Myocyte (in vitro differentiated cells): ENCODE results near the gene CD151. TPM values are rescaled to one million over a fixed set of nuclear protein-coding genes. Genes with fewer than 3 reads are reported as not detected.

Experiments
- DNase-seq: peaks from one replicate; pipeline ENCODE4 v3.0.0-alpha.2; 2012; ENCODE audit warnings: low read depth
- total RNA-seq: library from RNA; depleted of rRNA; stranded (reverse); fragments of >200 nt; gene quantifications from 2 replicates; pipeline ENCODE4 v1.2.3, GENCODE V29; 2014

Gene CD151
- total RNA-seq, 1 donor from 2014 or later, result 900 TPM

DNA sequence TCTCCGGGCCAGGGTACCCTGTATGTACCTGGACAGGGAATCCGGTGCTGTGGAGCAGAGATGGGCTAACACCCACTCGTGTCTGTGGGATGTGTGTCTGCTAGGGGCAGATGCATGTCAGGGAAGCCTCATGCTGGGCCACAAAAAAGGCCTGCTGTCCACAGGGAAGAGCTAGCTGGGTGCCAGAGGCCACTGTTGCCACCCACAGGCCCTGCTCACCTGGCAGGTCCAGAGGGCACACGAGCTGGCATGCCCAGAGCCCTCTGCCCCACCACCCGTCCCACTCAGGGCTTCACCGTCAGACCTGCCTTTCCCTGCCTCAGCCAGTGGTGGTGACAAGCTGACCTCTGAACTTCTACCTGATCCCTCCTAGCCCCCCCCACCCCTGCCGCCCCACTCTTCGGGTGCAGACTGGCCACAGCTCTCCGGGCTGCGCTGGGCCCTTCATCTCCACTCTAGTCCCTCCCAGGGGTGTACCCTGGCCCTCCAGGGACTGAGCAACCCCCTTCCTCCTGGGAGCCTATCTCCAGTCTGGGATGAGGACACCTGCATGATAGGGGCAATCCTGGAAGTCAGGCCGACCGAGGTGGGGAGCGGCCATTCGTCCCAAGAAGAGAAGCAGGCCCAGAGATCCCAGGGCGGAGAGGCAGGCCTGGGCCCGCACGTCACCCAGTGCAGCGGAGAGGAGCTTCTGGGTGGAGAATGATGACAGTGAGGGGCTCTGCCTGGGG is 36.0 kb upstream of the CD151 start:
- no peak for DNase-seq

DNA sequence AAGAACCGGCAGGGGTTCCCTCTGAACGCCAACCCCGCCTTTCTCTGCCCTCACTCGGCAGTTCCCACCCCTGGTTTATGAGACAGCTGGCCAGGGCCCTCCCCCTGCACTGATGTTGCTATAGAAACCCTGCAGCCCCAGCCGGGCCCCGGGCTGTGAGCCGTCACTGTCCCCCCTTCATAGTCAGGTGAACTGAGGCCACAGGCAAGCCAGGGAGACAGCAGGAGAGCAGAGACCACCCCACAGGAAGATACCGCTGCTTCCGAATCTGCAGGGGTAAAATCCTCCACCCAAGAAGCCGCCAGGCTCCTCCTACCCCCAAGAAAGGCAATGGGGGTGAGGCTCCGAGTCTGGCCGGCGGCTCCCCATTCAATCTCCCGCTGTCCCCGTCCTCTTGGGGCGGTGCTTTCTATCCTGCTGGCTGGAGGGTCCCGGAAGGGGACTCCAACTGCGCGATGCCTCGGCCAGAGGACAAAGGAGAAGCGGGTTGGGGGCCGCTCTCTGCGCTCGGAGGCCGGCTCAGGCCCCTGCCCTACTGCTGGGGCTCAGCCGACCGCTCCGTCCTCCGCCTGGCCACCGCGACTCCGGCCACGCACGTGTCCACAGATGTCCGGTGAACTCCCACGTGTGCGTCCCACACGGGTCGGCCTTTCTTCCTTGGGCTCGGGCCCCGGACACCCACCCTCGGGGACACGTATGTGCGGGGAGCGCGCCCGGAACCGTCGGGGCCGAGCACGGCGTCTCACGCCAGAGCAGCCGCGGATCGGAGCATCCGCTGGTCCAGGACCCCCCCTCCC is 35.3 kb upstream of the CD151 start:
- DNase-seq, result peak; percentile 89

DNA sequence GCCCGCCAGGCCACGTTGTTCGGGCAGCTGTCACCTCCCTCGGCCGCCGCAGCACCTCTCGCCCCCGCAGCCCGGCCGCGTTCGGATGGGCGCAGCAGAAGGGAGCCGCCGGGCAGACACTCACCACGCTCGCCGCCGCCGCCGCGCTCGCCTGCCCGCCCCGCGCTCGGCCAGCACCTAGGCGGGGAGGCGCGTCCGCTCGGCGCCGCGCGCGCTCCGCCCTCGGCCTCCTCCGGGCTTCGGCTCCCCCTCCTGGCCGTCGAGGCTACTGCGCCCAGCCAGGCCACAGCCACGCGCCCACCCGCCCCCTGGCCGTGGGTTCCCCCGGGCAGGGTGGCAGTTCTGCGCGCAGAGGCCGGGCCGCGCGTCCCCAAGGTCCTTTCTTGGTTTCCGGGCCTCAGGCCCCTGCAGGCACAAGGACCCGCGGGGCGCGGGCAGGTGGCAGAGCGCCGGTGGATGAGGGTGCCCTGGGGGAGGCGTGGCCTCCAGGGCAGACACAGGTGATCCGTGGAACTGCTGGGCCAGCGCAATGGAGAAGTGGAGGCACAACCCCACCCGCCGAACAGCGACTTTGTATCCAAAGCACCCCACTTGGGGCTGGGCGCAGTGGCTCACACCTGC is 34.5 kb upstream of the CD151 start, which contains the start of gene SLC25A22:
Gene SLC25A22 (minus strand): TSS at position 189 of the 621 bp plus-strand sequence. CDS start 3,275 bp downstream, outside the sequence.
- DNase-seq, result peak; percentile 76

DNA sequence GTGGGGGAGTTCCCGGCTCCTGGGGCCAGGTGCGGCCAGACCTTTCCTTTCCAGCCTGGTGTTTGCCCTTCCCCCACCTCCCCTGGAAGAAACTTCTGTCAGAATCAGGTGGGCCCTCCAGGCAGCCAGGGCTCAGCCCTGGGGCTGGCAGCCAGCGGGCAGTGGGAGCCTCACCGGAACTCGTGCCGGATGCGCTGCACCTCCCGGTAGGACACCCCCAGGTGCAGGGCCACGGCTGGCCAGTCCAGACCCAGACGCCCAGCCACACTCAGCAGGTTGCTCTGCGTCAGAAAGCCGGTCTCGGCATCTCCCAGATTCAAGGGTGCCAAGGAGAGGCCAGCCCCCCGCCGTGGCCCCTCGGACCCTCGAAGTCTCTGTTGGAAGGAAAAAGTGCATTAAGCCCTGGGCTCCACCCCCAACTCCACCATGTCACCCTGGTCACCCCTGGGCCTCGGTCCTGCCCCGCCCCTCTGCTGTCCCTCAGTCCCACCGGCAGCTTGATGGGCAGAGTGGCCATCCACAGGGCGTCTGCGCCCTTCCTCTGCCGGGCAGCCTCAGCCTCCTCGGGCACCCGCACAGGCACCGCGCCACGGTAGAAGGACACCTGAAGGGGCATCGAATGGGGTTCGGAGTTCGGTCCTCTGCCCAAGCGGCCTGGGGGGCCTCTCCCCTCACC is 33.0 kb upstream of the CD151 start:
- DNase-seq, result no peak

DNA sequence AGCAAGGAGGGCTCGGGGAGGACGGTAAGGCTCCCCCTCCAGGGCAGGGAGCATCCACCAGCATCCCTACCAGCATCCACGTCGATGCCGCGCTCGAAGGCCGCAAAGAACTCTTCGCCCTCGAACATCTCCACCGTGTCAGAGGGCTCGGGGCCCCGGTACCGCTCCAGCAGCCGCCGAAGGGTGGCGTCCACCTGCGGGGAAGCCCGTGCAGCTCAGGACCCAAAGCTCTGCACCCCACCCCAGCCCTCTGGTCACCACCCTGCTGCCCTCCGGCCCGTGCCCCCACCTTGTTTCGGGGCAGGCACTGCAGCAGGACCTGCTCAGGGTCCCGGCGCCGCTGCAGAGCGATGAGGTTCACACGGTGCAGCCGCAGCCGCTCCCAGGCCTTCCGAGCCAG is 32.3 kb upstream of the CD151 start:
- no peak for DNase-seq

DNA sequence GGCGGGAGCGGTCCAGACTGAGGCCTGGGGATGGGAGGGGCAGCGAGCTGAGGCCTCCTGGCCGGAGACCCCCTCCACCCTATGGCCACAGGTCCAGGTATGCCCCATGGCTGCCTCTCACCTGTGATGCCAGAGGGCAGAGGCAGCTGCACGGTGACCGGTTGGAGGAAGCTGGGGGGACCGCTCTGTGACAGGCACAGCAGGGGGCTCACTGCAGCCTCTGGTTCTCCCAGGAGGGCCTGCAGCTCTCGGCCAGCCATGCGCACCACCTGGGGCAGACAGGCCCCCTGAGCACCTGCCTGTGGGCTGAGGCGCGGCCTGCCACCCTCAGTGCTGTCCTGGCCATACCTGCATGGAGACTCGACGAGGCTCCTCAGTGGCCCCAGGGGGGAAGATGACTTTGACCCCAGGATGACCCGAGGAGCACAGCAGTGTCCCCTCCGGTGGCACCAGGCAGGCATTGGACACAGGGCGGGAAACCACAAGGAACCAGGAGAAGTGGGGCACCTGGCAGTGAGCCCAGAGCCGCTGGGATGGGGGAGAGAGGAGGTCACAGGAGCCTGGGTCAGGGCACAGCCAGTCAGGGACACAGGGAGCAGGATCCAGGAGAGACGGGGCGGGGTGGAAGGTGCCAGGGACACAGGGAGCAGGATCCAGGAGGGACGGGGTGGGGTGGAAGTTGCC is 31.5 kb upstream of the CD151 start:
- no peak for DNase-seq

DNA sequence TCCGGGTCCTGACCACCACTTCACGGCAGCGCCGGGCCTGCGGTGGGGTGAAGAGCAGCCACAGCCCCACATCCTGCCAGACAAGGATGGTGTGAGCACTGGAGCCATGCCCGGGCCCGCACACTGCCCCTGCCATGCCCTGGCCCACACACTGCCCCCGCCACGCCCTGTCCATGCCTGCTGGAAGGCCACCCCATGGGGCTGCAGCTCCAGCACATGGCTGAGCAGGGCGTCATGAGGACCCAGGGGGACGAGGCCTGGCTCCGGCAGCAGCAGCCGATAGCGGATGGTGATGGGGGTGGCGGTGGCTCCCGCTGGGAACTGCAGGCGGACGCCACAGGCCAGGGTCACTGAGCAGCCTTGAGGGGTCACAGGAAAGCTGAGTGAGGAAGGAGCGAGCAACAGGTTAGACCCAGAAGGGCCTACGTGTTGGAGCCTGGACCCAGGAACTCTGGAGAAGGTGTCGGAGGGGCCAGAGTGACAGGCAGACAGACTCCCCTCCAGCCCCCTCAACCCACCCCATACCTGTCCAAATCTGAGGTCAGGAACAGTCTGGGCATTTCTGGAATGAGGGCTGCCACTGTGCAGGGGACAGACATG is 30.6 kb upstream of the CD151 start:
- no peak for DNase-seq

DNA sequence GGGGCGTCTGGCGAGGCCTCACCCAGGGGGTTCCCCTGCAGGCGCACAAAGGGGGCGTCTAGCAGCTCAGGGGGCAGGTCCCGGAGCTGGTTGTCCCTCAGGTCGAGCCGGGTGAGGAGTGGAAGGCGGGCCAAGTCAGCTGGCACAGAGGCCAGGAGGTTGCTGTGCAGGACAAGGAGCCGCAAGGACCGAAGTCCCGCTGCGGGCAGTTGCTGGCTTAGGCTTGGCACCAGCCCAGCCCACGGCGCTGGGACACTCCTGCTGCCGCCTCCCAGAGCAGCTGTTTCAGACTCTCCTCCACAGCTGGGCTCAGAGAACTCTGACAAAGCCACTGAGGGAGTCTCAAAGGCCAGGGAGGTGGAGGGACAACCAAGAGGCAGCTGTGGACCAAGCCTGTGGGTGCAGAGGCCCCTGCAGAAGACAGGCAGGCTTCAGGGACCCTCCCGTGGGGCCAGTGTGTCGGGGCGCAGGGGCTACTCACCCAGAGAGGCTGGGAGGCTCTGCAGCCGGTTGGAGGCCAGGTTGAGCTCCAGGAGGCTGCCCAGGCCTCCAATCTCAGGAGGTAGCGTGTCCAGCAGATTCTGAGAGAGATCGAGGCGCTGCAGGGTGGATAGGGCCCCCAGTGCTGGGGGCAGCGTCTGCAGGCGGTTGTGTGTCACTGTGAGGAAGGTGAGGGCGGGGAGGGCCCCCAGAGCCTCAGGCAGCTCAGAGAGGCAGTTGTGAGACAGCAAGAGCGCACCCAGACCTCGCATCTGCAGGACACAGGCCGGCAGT is 29.9 kb upstream of the CD151 start:
- no peak for DNase-seq

DNA sequence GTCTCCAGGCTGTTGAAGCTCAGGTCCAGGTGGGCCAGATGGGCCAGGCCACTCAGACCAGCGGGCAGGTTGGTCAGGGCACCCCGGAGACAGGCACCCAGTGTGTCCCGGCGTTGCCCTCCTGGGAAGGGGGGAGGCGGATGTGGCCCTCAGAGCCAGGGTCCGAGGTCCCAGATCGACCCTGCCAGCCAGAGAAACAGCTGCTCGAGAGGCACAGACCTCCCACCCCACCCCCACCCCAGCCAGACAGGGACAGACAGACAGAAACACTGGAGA is 29.3 kb upstream of the CD151 start:
- DNase-seq, result no peak

DNA sequence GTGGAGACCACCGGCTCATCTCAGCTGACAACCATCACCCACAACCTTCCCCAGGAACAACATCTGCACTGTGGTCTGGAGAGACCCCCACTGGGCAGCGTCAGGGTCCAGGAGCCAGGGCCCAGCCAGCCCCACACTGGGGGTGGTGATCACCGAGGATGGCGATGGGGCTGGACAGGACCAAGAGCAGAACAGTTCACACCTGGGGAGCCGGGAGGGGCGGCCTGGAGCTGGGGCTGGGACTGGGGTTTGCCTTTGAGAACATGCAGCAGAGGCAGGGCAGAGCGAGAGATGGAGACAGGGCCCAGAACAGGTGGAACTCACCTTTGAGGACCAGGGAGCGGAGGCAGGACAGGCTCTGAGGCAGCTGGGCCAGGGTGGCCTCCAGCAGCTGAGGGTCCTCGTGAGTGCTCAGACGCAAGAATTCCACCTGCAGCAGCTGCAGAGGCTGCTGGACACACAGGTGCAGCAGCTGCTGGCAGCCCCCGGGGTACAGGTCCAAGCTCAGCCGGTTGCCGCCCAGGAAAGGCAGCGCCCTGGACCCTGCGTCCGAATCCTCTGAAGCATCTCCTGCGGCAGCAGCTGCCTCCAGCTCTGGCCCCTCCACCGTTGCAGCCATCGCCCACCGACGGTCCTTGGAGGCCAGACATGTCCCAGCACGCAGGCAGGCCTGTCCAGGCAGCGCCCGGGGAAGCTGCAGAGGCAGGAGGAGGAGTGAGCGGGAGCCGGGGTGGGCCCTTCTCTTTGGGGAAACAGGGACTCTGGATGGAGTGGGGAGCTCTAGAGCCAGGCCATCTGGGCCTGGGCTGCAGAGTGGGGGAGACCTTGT is 28.8 kb upstream of the CD151 start:
- DNase-seq, result no peak

DNA sequence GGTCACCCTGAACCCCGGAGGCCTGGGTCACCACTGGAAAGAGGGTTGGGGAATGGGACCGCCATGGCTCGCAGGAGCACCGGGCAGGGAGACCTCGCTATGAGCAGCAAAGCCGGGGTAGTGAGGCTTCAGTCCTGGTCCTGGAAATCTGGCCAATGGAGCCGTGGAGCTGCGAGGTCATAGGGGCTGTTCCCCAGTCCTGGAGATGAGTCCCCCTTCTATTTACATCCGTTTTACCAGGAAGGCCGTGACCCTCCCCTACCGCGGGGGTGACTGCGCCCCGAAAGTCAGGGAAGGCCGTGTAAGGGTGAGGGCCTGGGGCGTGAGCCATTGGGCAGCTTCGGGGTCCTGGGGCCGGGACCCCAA is 28.2 kb upstream of the CD151 start:
- DNase-seq, result no peak

DNA sequence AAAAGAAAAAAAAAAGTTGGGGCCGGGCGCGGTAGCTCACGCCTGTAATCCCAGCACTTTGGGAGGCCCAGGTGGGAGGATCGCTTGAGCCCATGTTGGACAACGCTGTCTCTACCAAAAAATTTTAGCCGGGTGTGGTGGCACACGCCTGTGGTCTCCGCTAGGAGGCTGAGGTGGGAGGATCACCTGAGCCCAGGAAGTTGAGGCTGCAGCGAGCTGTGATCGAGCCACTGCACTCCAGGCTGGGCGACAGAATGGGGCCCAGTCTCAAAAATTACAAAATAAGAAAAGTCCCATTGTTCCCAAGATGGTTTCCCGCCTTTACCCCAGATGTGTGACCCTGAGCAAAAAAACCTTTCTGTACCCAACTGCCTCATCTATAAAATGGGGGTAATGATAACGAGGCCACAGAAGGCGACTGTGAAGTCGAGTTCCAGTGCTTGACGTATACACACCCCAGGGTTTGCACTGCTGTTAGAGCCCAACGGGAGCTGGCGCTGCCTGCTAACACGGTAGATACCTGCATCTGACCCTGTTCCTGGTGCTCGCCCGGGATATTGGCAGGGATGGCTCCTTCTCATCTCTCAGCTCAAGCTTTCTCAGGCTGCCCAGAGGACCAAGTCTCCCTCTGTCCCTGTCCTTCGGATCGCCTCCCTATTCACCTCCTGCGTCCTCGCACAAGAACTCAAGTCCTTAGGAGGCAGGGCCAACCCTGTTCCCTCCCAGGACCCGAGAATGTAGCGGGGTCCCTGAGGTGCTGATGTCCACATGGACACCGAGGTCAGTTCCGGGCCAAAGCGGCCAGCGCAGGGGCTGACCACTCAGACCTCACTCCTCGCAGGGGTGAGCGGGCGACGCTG is 24.1 kb upstream of the CD151 start:
- DNase-seq, result no peak

DNA sequence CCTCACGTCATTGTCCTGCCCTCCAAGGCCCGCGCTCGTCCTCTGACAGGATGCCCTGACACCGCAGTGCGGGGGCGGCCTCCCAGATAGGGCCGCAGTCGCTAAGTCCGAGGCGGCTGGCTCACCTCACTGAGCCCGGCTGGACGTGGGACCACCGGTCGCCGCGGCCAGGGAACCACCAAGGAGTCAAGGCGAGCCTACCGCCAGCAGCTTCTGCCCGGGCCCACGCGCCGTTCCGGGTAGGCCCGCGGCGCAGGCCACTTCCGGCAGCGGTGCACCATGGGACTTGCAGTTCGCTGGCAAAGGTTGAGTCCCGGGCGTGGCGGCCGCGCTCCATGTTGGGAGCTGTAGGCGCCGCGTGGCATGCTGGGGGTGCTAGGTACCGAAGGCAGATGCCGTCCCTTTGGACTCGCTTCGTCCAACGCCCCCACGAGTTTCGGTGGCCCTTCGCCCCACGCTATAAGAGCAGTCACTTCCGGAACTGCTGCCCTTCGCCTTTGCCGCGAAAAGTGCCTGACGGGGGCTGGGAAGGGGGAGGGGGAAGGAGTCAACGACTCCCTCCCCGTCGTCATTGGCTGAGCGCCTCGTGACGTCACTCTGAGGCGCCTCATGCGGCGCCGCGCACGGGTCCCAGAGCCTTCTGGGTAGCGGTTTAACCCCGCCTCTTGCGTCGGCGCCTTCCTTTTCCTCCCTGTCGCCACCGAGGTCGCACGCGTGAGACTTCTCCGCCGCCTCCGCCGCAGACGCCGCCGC is 23.3 kb upstream of the CD151 start, which contains the start of gene RPLP2:
Gene RPLP2 (plus strand): TSS at position 681 of the 753 bp plus-strand sequence. CDS start 268 bp downstream, outside the sequence.
- peak; percentile 98 for DNase-seq

DNA sequence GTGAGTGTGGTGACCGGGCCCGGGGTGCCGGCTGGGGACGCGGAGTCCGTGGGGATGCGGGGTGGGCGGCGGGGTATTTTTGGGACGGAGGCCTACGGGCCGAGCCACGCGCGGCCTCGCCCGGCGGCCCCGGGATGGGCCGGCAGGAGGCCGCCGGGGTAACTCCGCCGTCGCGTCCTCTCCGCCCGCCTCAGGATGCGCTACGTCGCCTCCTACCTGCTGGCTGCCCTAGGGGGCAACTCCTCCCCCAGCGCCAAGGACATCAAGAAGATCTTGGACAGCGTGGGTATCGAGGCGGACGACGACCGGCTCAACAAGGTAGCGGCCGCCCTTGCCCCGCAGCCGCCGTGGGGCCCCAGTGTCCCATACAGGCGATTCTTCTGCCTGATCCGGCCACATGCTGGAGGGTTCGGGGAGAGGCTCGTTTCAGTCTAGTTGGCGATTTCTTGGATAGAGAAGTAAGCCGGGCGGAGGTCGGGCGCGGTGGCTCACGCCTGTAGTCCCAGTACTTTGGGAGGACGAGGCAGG is 22.6 kb upstream of the CD151 start:
- DNase-seq, result no peak

DNA sequence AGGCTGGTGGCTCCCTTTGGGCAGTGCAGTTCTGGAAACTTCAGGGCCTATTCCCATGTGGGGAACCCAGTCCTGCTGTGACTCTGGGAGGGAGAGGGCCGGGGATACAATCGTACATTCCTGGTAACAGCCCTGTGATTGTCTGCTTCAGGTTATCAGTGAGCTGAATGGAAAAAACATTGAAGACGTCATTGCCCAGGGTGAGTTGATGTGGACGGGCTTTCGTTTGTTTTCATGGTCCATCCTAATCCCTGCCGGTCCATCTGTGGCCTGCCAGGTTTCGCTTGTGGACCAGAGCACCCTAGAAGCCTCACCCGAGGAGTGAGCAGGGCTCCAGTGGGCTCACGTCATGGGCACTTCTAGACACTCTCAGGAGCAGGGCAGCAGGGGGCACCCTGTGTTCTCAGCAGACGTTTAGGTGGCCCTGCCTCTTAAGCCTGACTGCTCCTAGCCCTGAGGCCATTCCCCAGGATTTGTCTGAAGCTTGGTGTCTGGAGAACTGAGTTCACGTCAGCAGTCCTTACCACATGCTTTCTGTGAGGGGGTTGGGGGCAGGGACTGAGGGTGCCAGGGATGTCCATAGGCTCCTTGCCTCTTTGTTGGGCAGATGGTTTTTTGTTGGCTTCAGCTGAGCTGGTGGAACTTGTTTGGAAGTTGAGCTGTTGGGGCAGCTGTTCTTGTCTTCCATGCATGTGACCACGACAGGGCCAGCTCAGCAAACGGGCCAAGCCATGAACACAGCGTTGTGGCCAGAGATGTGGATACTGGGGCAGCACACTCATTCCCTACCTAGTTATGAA is 21.1 kb upstream of the CD151 start:
- DNase-seq, result peak; percentile 95

DNA sequence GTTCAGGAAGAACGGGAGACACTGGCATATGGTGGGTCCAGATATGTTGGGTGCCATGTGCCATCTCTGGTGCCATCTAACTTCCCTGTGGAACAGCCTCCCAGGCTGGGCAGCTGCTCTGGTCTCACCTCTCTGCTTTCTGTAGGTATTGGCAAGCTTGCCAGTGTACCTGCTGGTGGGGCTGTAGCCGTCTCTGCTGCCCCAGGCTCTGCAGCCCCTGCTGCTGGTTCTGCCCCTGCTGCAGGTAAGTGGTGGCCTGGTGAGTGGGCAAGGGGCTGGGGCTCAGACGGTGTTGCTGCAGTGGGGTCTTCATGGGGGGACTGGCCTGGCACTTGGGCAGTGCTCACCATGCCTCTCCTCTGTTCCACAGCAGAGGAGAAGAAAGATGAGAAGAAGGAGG is 20.4 kb upstream of the CD151 start:
- no peak for DNase-seq
